Right forelimb (tissue), 1 donor: ENCODE data around the gene TBC1D16.
A peak's percentile ranks its signal among the peaks of the same experiment; 100 is the strongest.
"Not testable (repeated sequence)": the region's sequence is repeated elsewhere in the genome, so short reads cannot be mapped to it uniquely, and the experiment has no call there.

Source experiments
- DNase-seq: peaks from one replicate; pipeline ENCODE4 v3.0.0-alpha.2; 2018

TBC1D16 gene

DNA sequence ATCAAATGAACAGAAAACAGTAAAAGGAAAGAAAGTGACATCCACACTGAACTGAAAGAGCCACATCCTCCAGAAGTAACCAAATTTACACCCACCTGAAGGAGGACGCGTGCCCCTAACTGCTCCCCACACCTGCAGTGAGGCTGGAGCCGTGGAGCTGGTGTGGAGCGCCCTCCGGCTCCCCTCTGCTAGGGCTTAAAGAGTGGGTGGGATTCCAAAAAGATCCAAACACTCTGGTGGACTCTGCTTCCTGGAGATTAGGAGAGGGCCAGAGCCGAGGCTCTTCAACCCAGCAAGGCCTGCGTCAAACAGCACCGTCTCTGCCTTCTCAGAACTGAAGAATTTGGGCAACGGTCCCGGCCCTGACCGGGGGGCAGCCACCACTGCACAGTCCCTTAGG is 16.0 kb upstream of the TBC1D16 start:
- no peak for DNase-seq

DNA sequence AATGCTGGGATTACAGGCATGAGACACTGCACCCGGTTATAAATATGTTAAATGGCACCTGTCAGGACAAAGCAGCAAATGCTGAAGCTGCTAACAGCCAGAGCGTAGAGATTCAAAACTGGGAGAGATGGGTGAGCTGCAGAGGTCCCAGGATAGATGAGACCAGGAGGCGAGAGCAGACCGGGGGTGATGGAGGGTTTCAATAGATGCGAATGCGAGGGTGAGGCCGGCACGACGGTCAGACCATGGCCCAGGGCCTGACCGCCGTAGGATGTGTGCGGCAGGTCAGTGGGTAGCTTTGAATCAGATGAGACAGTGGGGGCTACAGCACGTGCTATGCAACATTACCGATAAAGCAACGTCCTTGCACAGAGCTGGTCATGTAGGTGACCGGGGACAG is 15.0 kb upstream of the TBC1D16 start:
- DNase-seq, result no peak

DNA sequence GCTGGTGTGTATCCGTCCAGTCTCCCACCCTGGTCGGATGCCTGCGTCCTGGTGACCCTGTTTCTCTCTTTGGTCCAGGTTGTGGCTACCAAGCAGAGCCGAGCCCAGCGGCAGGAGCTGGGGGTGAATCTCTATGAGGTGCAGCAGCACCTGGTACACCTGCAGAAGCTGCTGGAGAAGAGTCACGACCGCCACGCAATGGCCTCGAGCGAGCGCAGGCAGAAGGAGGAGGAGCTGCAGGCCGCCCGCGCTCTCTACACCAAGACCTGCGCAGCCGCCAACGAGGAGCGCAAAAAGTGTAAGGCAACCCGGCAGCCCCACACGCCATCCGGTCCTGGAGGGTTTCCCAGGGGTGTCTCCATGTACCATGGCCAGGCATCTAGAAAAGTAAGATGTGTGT is 14.3 kb upstream of the TBC1D16 start:
- DNase-seq, result no peak

DNA sequence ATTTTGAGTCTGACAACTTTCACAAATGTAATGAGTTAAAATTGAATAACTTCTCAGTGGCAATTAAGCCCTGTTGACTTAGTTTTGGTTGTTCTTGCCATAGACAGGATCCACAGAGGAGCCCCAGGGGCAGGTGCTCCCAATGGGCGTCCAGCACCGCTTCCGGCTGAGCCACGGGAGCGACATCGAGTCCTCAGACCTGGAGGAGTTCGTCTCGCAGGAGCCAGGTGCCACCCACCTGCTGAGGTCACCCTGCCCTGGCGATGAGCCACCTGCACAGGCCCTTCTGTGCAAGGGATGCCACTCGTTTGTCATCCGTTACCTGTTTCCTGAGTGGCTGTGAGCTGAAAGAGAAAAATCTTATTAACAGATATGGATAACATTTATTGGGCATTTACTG is 11.5 kb upstream of the TBC1D16 start:
- DNase-seq, result no peak

DNA sequence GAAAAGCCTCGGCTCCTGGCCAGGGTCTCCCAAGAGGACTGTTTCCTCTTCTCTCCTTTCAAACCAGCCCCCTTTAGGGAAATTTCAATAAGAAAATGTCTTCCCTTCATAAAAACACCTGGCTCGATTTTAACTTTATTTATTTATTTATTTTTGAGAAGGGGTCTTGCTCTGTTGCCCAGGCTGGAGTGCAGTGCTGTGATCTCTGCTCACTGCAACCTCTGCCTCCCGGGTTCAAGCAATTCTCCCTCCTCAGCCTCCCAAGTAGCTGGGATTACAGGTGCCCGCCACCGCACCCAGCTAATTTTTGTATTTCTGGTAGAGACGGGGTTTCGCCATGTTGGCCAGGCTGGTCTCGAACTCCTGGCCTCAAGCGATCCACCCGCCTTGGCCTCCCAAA is 11.0 kb upstream of the TBC1D16 start:
- DNase-seq, result not testable (repeated sequence)

DNA sequence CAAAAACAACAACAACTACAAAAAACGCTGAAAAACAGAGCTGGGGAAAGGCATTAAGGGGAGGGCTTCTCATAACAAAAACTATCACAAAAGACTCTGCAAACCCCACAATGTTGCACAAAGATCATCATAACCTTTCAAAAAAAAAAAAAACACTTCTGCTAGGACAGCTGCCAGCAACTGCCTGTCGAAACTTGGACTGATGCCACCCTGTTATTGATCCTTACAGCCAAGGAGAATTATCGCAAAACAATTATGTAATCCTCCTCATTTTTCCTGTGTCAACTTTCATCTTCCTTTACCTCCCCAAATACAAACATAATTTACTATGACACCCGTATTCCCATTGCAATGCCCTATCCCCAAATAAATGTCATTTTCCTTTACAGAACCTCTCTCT is 10.0 kb upstream of the TBC1D16 start:
- no peak for DNase-seq

DNA sequence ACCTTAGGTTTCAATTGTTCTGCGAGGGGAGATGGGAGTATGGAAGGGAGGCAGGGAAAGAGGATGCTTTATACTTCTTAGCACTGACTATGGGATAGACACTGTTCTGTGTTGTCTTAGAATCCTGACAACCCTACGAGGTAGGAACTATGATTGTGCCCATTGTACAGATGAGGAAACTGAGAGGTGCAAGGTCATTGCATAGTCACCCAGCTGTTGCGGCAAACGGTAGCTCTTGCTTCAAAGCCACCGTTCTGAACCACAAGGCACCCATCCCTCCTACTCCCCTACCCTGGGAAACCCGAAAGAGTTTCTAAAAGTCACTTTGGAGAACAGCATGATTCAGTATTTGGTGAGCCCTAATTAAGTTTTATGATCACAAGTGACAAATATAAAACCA is 8.3 kb upstream of the TBC1D16 start:
- DNase-seq, result no peak

DNA sequence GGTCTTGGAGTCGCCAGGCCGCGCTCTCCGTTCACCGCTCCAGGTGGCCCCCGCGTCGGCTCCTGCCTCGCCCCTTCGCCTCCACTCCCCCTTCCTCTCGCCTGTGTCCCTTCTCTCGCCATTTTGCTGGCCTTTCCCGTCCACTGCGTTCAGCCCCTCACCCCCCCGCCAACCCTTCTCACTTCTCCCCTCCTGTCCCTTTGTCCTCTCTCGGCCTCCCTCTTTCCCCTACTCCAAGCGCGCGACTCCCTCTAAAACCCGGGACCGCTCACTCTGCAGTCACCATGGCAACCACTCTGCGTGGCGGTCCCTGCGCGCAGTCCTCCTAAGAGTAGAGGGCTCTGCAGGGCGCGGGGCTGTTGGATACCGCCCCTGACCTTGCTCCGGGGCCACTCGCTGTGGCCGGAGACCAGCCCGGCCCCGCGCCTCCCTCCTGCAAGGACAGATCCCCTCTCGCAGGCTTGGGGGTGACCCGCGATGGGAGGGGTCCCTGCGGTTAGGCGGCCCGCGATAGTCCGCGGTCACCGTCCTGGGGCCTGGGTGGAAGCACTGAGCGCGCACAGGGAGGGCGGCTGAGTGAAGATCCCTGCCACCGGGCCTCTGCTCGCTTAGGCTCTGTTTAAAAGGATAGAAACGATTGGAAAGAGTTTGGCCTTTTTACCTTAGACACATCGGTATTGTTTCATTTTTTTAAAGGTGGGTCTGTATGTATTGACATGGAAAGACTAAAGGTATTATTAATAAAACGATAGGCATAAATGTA is 1.2 kb upstream of the TBC1D16 start:
- no peak for DNase-seq

DNA sequence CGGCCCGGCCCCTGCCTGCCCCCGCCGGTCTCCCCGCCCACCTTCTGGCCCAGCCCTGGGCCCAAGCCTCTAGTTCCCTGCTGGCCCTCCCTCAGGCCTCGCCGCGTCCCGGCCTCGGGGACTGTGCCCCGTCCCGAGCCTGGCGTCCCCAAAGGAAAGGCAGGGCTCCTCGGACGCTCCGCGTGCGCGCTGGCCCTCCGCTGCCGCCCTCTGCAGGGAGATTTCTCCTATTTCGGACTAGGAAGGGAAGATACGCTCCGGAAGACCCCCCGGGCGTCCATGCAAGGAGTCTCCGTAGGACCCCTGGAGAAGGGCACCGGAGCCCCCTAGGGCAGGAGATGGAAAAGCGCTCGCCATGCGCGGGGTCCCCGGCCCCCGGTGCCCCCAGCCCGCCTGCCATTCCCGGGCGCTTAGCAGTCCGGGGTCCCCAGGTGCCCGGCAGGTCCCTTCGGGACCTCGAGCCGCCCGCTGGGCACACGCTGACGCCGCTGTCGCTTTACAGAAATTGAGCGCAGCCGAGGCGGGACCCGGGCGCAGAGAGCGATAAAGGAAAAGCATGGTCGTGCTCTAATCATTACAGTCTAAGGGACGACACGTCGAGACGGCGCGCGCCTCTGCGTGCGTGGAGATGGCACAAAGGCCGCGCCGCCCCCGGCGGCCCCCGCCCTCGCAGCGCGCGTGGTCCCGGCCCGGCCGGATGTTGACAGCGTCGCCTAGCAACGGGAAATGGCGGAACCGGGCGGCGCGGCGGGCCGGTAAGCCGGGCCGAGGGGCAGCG is 454 bp upstream of the TBC1D16 start, which contains the start of gene CCDC40:
CCDC40 (plus strand) TSS at position 706 of the 778 bp plus-strand sequence; CDS start at position 727, 21 bp downstream.
- peak; percentile 91 for DNase-seq

DNA sequence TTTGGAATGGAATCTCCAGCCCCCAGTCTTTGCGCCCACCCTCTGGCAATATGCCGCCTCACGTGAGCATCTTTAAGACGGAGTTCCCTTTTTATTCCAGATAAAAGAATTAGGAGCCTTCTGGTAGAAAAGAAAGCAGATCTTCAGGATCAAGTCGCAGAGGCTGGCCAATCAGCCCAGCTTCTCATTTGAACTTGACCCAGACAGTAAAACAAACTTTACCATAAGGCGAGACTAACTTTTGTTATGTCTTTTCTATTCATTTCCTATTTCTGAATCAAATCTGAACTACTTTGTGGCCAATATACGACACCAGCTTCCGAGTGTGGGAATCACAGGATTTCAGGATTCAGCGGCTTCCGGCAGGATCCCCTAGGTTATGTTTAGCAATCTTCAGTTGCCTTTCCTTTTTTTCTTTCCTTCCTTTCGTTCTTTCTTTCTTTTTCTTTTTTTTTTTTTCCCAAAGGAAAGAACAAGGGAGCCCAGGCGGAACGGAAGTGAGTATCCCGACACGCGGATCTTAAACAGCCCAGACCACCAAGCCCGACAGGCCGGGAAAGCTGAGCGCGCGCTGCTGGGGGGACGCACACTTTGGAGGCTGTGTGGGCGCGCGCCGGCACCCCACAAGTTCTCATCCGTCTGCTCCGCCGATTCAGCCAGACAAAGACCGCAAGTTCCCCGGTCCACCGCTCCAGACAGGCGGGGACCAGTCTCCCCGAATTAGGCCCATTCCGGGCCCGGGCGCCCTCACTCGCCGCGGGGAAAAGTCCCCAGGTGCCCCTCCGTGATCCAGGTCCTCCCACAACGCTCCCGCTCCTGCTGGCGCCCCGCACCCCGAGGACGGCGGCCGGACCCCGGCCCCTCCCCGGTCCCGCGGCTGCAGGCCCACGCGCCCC is 633 bp downstream of the TBC1D16 start:
- peak; percentile 66 for DNase-seq

DNA sequence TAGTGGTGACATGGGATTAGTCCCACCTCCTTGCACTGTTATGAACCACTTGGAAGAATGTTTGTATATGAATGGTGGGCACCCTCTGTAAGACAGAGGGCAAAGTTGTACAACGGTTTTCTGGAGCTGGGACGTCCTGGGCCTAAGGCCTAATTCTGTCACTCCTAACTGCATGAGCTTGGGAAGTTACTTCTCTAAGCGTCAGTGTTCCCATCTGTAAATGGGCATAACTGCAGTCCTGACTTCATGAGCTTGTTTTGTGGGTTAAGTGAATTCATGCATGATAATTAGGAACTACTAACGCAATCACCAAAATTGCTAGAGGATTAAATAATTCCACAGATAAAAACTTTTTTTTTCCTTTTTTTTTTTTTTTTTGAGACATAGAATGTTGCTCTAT is 1.8 kb downstream of the TBC1D16 start:
- DNase-seq, result no peak

DNA sequence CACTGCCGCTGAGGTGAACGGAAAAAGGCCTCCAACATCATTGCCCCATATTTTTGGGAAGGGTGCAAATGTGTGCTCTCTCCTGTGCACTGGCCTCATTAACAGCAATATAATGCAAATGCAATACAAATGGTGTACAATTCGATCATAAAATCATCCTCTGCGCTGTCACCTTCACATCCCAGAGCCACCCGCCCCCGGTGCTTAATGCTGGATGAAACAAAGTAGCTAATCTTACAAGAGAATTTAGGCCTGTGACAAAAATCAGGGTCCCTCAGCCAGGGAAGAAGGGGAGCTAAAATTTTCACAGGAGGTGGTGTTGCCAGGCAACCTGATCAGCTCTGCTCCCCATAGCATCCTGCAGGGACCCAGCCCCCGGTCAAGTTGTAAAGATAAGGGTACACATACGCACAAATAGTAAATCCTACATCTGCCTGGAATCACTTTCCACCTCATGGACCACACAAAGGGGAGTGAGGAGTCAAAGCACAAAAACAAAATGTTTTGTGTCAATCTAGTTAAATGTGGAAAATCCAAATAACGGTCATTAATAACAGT is 3.0 kb downstream of the TBC1D16 start:
- no peak for DNase-seq

DNA sequence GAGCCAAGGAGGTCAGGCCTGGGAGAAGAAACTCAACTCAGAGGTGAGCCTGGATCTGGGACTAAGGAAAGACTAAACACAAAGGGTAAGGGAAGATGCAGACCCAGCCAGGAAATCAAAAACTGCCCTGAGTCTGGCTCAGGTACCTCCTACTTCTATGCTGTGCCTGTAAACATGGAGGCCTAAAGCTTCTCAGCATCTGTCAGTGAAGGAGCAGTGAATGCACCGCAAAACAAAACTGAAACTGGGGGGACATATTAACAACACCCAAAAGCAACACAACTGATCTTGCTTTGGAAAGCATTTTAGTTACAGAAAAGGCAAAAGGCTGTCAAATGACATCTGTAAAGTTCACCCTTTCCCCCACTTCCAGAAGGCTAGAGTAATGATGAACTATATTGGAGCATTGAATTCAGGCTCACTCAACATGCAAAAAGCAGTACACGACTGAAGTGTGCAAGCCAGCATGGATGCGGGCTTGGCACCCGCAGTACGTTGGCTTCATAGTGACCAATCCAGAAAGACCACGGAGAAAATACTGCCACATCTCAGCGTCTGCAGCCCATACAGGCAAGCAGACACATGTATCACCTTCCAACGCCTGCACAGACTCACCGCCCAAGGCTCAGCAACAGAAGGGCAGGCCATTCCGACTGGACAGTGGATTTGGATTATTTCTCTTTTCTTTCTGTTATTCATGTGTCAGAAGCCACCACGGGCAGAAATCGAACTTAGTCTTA is 3.8 kb downstream of the TBC1D16 start:
- DNase-seq, result peak; percentile 18

DNA sequence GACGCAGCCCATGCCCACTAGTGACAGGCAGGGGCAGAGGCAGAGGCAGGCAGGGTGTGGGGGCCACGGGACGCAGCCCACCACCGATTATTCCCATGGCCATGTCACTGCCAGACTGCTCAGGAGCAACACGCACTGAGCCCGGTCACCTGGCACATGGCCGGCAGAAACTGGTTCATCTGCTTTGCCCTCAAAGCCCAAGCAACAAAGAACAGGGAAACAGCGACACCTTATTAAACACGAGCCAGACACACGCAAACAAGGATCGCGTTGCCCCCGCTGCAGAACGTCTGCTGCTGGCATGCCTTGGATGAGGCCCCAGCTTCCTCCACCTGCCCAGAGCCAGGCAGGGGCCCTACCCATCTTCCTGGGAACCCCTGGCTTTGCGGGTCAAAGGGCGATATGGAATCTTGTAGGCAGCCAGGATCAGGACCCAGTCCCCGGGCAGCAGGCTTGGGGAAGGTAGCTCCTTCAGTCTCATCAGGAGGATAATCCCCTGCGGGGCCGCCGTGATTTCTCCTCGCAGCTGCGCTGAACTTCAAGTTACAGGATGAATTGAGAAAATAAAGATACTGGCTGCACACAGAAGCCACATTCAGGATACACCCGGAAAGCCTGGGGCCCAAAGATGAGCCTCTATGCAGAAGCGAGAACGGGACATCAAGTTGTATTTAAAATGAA is 4.8 kb downstream of the TBC1D16 start:
- peak; percentile 38 for DNase-seq

DNA sequence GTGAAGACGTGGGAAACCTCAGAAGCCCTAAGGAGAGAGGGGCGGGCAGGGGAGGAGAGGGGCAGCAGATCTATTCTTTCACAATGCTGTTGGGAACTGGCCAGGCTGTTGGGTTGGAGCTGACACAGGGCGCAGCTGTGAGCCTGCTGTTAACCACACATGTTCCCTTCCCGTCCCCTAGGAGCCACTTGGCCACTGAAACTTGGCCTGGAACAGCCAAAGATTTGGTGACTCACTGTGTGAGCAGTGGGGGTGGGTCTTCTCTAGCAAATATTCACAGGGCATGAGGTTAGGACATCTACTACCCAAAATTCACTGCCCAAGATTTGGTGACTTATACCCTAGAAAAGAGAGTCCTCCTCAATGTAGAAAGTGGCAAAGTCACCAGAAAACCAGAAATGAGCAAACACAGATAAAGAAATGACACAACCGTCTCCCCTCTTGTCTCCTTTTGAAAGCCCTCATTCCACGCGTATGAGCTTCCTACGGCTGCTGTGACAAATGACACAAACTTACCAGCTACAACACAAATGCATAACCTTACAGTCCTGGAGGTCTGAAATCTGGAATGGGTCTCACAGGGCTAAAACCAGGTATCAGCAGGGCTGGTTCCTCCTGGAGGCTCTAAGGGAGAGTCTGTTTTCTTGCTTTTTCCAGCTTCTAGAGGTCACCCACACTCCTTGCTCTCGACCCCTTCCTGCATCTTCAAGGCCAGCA is 6.3 kb downstream of the TBC1D16 start:
- DNase-seq, result peak; percentile 85

DNA sequence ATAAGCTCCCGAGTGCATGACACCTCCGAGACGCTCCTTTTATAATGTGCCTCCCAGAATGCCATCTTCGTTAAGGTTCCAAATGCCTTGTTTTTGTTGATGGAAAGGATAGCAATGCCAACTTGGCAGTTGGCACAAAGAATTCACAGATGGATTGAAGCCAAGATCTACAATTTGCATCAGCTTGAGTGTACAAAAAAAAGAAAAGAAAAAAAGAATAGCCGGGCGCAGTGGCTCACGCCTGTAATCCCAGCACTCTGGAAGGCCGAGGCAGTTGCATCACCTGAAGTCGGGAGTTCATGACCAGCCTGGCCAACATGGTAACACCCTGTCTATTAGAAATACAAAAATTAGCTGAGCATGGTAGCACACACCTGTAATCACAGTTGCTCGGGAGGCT is 7.6 kb downstream of the TBC1D16 start:
- no peak for DNase-seq

DNA sequence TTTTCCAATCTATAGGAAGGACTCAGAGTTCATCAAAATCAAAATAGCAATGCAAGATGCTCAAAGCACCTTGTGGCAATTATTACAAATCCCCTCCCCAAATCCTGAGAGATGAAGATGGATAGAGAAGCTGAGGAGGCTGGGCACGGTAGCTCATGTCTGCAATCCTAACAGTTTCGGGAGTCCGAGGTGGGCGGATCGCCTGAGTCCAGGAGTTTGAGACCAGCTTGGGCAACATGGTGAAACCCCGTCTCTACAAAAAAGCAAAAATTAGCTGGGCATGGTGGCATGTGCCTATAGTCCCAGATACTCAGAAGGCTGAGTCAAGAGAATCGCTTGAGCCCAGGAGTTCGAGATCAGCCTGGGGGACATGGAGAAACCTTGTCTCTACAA is 8.6 kb downstream of the TBC1D16 start:
- no peak for DNase-seq

DNA sequence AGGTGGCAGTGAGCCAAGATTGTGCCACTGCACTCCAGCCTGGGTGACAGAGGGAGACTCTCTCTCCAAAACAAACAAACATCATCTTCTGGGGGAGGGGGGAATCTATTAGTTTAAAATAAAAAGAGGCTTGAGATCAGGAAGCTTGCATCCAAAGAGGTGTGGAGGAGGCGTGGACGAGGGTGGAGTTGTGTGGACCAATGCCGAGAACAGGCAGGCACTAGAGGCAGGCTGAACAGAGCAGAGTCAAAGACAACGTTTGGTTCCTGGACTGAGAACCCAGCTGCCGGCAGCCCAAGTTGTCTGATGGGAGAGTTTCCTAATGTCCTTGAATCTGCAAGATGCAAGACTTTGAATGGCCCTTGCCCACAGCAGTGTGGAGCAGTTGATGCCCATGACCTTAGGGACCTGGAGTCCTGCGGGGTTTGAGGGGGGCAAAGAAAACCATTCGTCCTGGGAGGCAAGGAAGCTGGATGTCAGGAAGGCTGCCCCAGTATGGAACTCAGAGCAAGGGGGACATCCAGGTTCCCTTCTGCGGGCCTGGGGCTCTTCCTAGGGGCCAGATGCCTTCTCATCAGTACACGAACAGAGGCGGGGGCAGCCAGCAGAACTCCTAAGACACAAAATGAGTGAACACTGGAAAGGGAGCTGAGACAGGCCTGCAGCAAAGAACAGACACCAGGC is 9.2 kb downstream of the TBC1D16 start:
- DNase-seq, result no peak

DNA sequence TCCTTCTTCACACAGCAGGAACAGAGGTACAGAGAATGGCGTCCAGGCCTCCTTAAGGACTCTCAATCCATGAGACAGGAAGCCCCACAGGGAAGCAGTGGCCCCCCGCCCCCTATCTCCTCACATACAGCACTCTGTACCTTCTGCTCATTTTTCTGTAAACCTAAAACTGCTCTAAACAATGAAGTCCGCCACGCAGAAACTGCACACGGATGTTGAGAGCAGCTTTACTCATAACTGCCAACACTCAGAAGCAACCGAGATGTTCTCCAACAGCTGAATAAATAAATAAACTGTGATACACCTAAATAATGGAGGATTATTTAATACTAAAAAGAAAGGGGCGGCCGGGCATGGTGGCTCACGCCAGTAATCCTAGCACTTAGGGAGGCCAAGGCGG is 9.9 kb downstream of the TBC1D16 start:
- no peak for DNase-seq

DNA sequence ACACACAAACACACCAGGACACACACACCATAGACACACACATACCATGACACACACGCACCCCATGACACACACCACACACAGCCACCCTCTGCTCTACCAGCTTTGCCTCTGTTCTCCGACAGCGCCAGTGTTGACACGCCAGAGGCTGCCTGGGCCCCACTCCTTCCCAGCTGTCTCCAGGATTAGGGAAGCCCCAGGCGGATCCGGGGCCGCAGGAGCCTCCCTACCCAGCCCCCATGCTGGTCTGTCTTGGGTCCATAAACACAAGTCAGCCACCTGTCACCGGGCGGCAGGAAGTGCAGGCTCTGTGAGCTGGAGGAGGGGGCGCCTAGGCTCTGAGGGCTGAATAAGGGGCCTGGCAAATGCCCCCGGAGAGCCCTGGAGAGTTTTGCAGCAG is 10.5 kb downstream of the TBC1D16 start:
- no peak for DNase-seq
